ENCODE data around the gene TYMP.

DNA sequence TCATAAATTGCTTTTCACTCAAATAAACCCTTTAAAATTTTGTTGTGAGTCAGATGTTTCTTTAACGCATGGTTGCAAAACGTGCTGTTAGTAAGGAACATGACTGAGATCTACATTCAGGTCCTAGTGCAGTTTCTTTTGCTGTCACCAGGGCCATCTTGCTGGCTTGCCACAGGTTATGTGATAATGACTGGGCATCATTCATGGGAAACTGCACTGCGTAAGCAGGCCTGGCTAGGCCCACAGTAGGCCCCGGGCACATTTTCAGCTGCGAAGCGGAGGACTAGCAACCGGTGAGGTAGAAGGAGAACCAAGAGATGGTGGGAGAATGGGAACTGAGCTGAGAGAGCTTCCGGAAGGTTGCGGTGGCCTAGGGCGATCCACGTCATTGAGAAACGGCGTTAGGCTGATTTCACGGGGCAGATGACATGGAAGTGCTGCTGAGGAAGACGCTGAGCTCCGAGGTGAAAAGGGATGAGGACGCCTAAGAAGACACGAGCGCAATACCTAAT, 12.7 kb upstream of the TYMP start:
- no peak for TF ChIP-seq EZH2 (IDR thresholded peaks at IDR 0.05; ENCODE audit: insufficient read depth, low read length)
- TF ChIP-seq, protein P1, sequence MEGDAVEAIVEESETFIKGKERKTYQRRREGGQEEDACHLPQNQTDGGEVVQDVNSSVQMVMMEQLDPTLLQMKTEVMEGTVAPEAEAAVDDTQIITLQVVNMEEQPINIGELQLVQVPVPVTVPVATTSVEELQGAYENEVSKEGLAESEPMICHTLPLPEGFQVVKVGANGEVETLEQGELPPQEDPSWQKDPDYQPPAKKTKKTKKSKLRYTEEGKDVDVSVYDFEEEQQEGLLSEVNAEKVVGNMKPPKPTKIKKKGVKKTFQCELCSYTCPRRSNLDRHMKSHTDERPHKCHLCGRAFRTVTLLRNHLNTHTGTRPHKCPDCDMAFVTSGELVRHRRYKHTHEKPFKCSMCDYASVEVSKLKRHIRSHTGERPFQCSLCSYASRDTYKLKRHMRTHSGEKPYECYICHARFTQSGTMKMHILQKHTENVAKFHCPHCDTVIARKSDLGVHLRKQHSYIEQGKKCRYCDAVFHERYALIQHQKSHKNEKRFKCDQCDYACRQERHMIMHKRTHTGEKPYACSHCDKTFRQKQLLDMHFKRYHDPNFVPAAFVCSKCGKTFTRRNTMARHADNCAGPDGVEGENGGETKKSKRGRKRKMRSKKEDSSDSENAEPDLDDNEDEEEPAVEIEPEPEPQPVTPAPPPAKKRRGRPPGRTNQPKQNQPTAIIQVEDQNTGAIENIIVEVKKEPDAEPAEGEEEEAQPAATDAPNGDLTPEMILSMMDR (IDR thresholded peaks at IDR 0.05; ENCODE audit: insufficient read depth, low read depth, low read length) = no peak
